NOMO-1 treated with DMSO at 0.1 percent for 48 hours (cell line): ENCODE data around the gene LRFN5.
"Not testable (repeated sequence)": the region's sequence is repeated elsewhere in the genome, so short reads cannot be mapped to it uniquely, and the experiment has no call there.

Source experiments
- DNase-seq: peaks from one replicate; lab custom pipeline; 2025; ENCODE audit not compliant: unreplicated experiment; lab: John Stamatoyannopoulos, UW

The LRFN5 gene

GRCh38 chr14:41606532-41607303, at the start of gene LRFN5:
Gene LRFN5 (plus strand): TSS chr14:41606876.
- DNase-seq, result no peak

- DNase-seq, result no peak
These were observed 48.2 kb upstream of the LRFN5 start for GRCh38 chr14:41558490-41558889.

- not testable (repeated sequence) for DNase-seq
These were observed 39.8 kb upstream of the LRFN5 start for GRCh38 chr14:41566864-41567263.

GRCh38 chr14:41568979-41569378, 37.7 kb upstream of the LRFN5 start:
- DNase-seq, result no peak

GRCh38 chr14:41570415-41571155, 36.1 kb upstream of the LRFN5 start:
- no peak for DNase-seq

- no peak for DNase-seq
These were observed 20.4 kb upstream of the LRFN5 start for GRCh38 chr14:41586237-41586636.

- DNase-seq, result no peak
These were observed 9.0 kb upstream of the LRFN5 start for GRCh38 chr14:41597647-41598046.

- DNase-seq, result not testable (repeated sequence)
These were observed 6.8 kb upstream of the LRFN5 start for GRCh38 chr14:41599805-41600385.

- no peak for DNase-seq
These were observed 1.8 kb upstream of the LRFN5 start for GRCh38 chr14:41604721-41605531.

GRCh38 chr14:41605550-41606281, 960 bp upstream of the LRFN5 start:
- no peak for DNase-seq

- no peak for DNase-seq
These were observed 469 bp upstream of the LRFN5 start for GRCh38 chr14:41606282-41606531.

GRCh38 chr14:41607304-41607775, 664 bp downstream of the LRFN5 start:
- no peak for DNase-seq

GRCh38 chr14:41607966-41608663, 1.4 kb downstream of the LRFN5 start:
- DNase-seq, result no peak

GRCh38 chr14:41608681-41609390, 2.2 kb downstream of the LRFN5 start:
- no peak for DNase-seq

GRCh38 chr14:41609704-41610183, 3.1 kb downstream of the LRFN5 start:
- DNase-seq, result no peak

- DNase-seq, result no peak
These were observed 8.4 kb downstream of the LRFN5 start for GRCh38 chr14:41615011-41615595.

- DNase-seq, result no peak
These were observed 17.1 kb downstream of the LRFN5 start for GRCh38 chr14:41623736-41624135.

- DNase-seq, result no peak
These were observed 23.2 kb downstream of the LRFN5 start for GRCh38 chr14:41629876-41630275.

- no peak for DNase-seq
These were observed 27.6 kb downstream of the LRFN5 start for GRCh38 chr14:41634286-41634685.
